OCI-LY1 (cell line): ENCODE results near the gene YIPF5.

Source experiments
- H2AFZ ChIP-seq: fragments of 200-600 bp; sonication (generic), shearing (Covaris generic); 2 replicates; pipeline ENCODE4 v1.6.0; 2014; ENCODE audit warnings: antibody characterized with exemption, mild to moderate bottlenecking, low read length
- H3F3A ChIP-seq: fragments of 200-600 bp; sonication (generic), shearing (Covaris generic); 2 replicates; pipeline ENCODE4 v1.6.0; 2014; ENCODE audit warnings: mild to moderate bottlenecking, antibody characterized with exemption, low read length, moderate library complexity; ENCODE audit not compliant: insufficient read depth
- H3K27ac ChIP-seq: fragments of 200-600 bp; sonication (generic); 2 replicates; pipeline ENCODE4 v1.5.1; 2014; ENCODE audit warnings: low read length, mixed run types, mild to moderate bottlenecking, low read depth; ENCODE audit not compliant: poor library complexity, severe bottlenecking
- H3K27me3 ChIP-seq: fragments of 200-600 bp; sonication (generic); 2 replicates; pipeline ENCODE4 v1.6.0; 2014; ENCODE audit warnings: antibody characterized with exemption, mild to moderate bottlenecking, low read length, moderate library complexity; ENCODE audit not compliant: insufficient read depth
- H3K36me3 ChIP-seq: fragments of 200-600 bp; sonication (generic); 2 replicates; pipeline ENCODE4 v1.6.1; 2014; ENCODE audit warnings: mild to moderate bottlenecking, antibody characterized with exemption, low read length, moderate library complexity, mixed read lengths; ENCODE audit not compliant: insufficient read depth
- H3K4me1 ChIP-seq: fragments of 200-600 bp; sonication (generic); 2 replicates; pipeline ENCODE4 v1.5.1; 2014; ENCODE audit warnings: mild to moderate bottlenecking, low read length, moderate library complexity; ENCODE audit not compliant: insufficient read depth, severe bottlenecking
- H3K4me2 ChIP-seq: fragments of 200-600 bp; sonication (generic), shearing (Covaris generic); 2 replicates; pipeline ENCODE4 v1.6.1; 2014; ENCODE audit warnings: low read length
- H3K4me3 ChIP-seq: fragments of 200-600 bp; sonication (generic); 2 replicates; pipeline ENCODE4 v1.5.1; 2014; ENCODE audit warnings: low read length, low read depth, mild to moderate bottlenecking, mixed read lengths; ENCODE audit not compliant: poor library complexity, severe bottlenecking
- H3K79me2 ChIP-seq: fragments of 200-600 bp; shearing (Covaris generic); 2 replicates; pipeline ENCODE4 v1.6.1; 2016; ENCODE audit warnings: mixed run types, low read length, mixed read lengths; ENCODE audit not compliant: insufficient read depth
- H3K9ac ChIP-seq: fragments of 200-600 bp; sonication (generic), shearing (Covaris generic); 2 replicates; pipeline ENCODE4 v1.6.1; 2014; ENCODE audit warnings: mild to moderate bottlenecking, low read length, mixed read lengths
- H3K9me2 ChIP-seq: fragments of 200-600 bp; sonication (generic), shearing (Covaris generic); 2 replicates; pipeline ENCODE4 v1.6.1; 2014; ENCODE audit warnings: low read depth, mild to moderate bottlenecking, low read length, mixed read lengths
- H3K9me3 ChIP-seq: fragments of 200-600 bp; shearing (Covaris generic); 2 replicates; pipeline ENCODE4 v1.6.1; 2014; ENCODE audit warnings: low read length, mixed read lengths
- H4K20me1 ChIP-seq: fragments of 200-600 bp; sonication (generic), shearing (Covaris generic); 2 replicates; pipeline ENCODE4 v1.6.0; 2016; ENCODE audit warnings: mild to moderate bottlenecking, low read length; ENCODE audit not compliant: insufficient read depth
- CTCF ChIP-seq: fragments of 200-600 bp; sonication (generic), shearing (Covaris generic); IDR thresholded peaks from 2 replicates; pipeline ENCODE4 v1.5.1; 2017; ENCODE audit warnings: mild to moderate bottlenecking, antibody characterized with exemption, low read length, moderate library complexity, mixed read lengths
- EZH2 ChIP-seq: fragments of 200-600 bp; sonication (generic), shearing (Covaris generic); IDR thresholded peaks from 2 replicates; pipeline ENCODE4 v1.8.0; 2017; ENCODE audit warnings: borderline replicate concordance, mixed run types, mild to moderate bottlenecking, antibody characterized with exemption, low read length, moderate library complexity, mixed read lengths

YIPF5 gene

GRCh38 chr5:144142139-144142823, 28.2 kb downstream of the YIPF5 start:
- TF ChIP-seq CTCF = peak; percentile 78
- no peak for TF ChIP-seq EZH2
- H3K4me2 ChIP-seq = no peak overlapping the region
- no peak overlapping the region for H3K9ac ChIP-seq

GRCh38 chr5:144141585-144141984, 28.9 kb downstream of the YIPF5 start:
- Histone ChIP-seq H2AFZ (no peak overlapping the region), H3K27ac (no peak overlapping the region), H3K9ac (no peak overlapping the region), H3K4me3 (no peak overlapping the region), H3K4me2 (no peak overlapping the region), H3K9me3 (no peaks in the 10 kb centered on the region), H3K4me1 (peaks cover 9% of the 10 kb centered on the region), H3K36me3 (no peaks in the 10 kb centered on the region), H3K27me3 (no peaks in the 10 kb centered on the region), H3K9me2 (no peaks in the 10 kb centered on the region), H4K20me1 (no peaks in the 10 kb centered on the region), H3K79me2 (no peaks in the 10 kb centered on the region), H3F3A (no peaks in the 10 kb centered on the region)
- TF ChIP-seq CTCF (no peak), EZH2 (no peak)

More at GRCh38 chr5:144142139-144142823, 28.2 kb downstream of the YIPF5 start:
- Histone ChIP-seq H3F3A (no peaks in the 10 kb centered on the region), H3K9me2 (no peaks in the 10 kb centered on the region), H3K9me3 (no peaks in the 10 kb centered on the region), H2AFZ (no peak overlapping the region), H3K4me1 (peaks cover 9% of the 10 kb centered on the region), H3K27me3 (no peaks in the 10 kb centered on the region), H4K20me1 (no peaks in the 10 kb centered on the region), H3K36me3 (no peaks in the 10 kb centered on the region), H3K4me3 (no peak overlapping the region), H3K27ac (no peak overlapping the region), H3K79me2 (no peaks in the 10 kb centered on the region)

GRCh38 chr5:144139586-144139985, 30.9 kb downstream of the YIPF5 start:
- no peak for TF ChIP-seq CTCF
- TF ChIP-seq EZH2 = no peak
- Histone ChIP-seq H3K36me3 (no peaks in the 10 kb centered on the region), H3K79me2 (no peaks in the 10 kb centered on the region), H3K9me2 (no peaks in the 10 kb centered on the region), H4K20me1 (no peaks in the 10 kb centered on the region), H3K4me3 (no peak overlapping the region), H3K9me3 (no peaks in the 10 kb centered on the region), H3K27me3 (no peaks in the 10 kb centered on the region), H3K4me2 (no peak overlapping the region), H3F3A (no peaks in the 10 kb centered on the region), H3K4me1 (peaks cover 9% of the 10 kb centered on the region), H2AFZ (no peak overlapping the region), H3K27ac (no peak overlapping the region), H3K9ac (no peak overlapping the region)
